PFSK-1 (cell line): Measurements from ENCODE around the gene GSG1L2.

Experiments used
- POLR2AphosphoS5 ChIP-seq: IDR thresholded peaks from 2 replicates; pipeline ENCODE4 v1.6.1; 2012; ENCODE audit warnings: low read depth, mild to moderate bottlenecking, control low read depth, low read length, moderate library complexity
- REST ChIP-seq, 2 experiments: IDR thresholded peaks; 2 replicates each; pipeline versions ENCODE4 v1.6.1 to v1.8.0; 2011 to 2012; ENCODE audit warnings: low read depth in 2 of 2, low read length in 2 of 2, control low read depth in 1 of 2, inconsistent platforms in 1 of 2, mild to moderate bottlenecking in 1 of 2, moderate library complexity in 1 of 2; ENCODE audit not compliant: insufficient read depth in 1 of 2

- TF ChIP-seq REST (IDR thresholded peaks at IDR 0.05; ENCODE audit: insufficient read depth in 1 of 2, low read depth in 2 of 2, low read length in 2 of 2) (no peak), POLR2AphosphoS5 (no peak)
Measured at GRCh38 chr17:9868552-9868951, 46.7 kb upstream of the GSG1L2 start.
